ENCODE results near the gene GOLGA8J.

The GOLGA8J gene

DNA sequence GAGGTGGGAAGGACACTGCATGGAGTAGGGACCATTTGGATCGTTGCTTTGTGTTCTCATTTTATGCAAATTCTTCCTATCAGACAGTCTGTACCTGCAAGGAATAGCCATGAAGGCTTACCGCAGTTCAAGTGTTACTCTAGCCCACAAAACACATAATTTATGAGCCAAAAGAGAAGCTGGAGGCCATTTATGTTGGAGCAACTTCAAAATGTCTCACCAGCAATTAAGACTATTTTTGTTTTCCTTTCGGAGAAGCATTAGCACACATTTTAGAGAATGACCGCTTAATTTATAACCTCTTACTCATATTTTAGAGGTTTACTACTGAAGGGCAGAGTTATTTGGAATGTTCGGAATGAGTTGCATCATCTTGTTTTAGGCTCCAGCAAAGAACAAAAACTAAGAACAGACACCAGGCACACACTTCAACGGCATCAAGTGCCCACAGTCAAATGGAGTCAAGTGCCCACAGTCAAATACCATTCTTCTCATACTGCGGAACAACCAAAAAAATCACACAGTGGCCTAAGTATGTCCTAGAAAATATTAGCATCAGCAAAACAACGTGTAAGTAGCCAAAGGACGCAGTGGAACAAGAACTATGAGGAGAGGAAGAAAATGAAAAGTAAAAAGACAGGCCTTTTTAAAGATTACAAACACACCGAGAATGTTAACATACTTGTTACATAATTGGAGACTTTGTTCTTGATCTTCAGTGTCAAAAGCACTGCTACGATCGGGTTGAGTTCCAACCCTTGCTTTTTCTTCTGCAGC lies 17.5 kb upstream of the GOLGA8J start (continued):
- TF ChIP-seq, protein P1, sequence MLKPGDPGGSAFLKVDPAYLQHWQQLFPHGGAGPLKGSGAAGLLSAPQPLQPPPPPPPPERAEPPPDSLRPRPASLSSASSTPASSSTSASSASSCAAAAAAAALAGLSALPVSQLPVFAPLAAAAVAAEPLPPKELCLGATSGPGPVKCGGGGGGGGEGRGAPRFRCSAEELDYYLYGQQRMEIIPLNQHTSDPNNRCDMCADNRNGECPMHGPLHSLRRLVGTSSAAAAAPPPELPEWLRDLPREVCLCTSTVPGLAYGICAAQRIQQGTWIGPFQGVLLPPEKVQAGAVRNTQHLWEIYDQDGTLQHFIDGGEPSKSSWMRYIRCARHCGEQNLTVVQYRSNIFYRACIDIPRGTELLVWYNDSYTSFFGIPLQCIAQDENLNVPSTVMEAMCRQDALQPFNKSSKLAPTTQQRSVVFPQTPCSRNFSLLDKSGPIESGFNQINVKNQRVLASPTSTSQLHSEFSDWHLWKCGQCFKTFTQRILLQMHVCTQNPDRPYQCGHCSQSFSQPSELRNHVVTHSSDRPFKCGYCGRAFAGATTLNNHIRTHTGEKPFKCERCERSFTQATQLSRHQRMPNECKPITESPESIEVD (tag by site-specific recombination; IDR thresholded peaks at IDR 0.05) = peak; percentile 88
- TF ChIP-seq SCRT2 (tag by site-specific recombination; IDR thresholded peaks at IDR 0.05) (no peak), ZNF530 (tag by site-specific recombination; IDR thresholded peaks at IDR 0.05; ENCODE audit: low read depth) (no peak), ZBTB48 (tag by site-specific recombination; IDR thresholded peaks at IDR 0.05) (no peak), ZNF37A (tag by site-specific recombination; IDR thresholded peaks at IDR 0.05) (no peak), ZNF707 (tag by site-specific recombination; IDR thresholded peaks at IDR 0.05) (no peak), ZNF768 (tag by site-specific recombination; IDR thresholded peaks at IDR 0.05) (no peak), ZNF610 (tag by site-specific recombination; IDR thresholded peaks at IDR 0.05; ENCODE audit: borderline replicate concordance) (no peak), ZNF341 (tag by site-specific recombination; IDR thresholded peaks at IDR 0.05; ENCODE audit: low read depth) (no peak)
- TF ChIP-seq, protein P2, sequence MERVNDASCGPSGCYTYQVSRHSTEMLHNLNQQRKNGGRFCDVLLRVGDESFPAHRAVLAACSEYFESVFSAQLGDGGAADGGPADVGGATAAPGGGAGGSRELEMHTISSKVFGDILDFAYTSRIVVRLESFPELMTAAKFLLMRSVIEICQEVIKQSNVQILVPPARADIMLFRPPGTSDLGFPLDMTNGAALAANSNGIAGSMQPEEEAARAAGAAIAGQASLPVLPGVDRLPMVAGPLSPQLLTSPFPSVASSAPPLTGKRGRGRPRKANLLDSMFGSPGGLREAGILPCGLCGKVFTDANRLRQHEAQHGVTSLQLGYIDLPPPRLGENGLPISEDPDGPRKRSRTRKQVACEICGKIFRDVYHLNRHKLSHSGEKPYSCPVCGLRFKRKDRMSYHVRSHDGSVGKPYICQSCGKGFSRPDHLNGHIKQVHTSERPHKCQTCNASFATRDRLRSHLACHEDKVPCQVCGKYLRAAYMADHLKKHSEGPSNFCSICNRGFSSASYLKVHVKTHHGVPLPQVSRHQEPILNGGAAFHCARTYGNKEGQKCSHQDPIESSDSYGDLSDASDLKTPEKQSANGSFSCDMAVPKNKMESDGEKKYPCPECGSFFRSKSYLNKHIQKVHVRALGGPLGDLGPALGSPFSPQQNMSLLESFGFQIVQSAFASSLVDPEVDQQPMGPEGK (tag by site-specific recombination; IDR thresholded peaks at IDR 0.05) = no peak
- TF ChIP-seq, protein P3, sequence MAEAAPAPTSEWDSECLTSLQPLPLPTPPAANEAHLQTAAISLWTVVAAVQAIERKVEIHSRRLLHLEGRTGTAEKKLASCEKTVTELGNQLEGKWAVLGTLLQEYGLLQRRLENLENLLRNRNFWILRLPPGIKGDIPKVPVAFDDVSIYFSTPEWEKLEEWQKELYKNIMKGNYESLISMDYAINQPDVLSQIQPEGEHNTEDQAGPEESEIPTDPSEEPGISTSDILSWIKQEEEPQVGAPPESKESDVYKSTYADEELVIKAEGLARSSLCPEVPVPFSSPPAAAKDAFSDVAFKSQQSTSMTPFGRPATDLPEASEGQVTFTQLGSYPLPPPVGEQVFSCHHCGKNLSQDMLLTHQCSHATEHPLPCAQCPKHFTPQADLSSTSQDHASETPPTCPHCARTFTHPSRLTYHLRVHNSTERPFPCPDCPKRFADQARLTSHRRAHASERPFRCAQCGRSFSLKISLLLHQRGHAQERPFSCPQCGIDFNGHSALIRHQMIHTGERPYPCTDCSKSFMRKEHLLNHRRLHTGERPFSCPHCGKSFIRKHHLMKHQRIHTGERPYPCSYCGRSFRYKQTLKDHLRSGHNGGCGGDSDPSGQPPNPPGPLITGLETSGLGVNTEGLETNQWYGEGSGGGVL (tag by site-specific recombination; IDR thresholded peaks at IDR 0.05) = no peak

DNA sequence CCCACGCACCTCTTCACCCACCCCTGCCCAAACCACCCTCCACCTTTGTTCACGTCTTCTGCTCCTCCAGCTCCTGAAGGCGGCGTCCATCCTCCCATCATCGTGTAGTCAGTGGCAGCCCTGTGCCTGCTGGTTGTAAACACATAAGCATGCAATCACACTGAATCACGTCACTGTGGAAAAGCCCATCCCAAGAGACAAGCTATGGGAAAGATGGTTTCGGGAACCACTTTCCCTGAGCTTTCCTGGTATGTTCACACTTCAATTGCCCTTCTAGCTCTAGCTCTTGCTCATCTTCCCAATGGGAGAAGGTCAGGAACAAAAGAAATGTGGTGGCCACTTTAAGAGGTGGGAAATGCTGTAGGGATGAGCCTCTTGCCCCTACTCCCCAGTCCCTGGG lies 14.4 kb upstream of the GOLGA8J start:
- Histone ChIP-seq H3K36me3 (ENCODE audit: control insufficient read depth in 2 of 2, insufficient read depth in 1 of 2, low read length in 2 of 2) (no peaks in the 10 kb centered on the region), H3K4me1 (ENCODE audit: control insufficient read depth, insufficient read depth, low read length) (0 out of 2 replicates have a peak, but pooled peaks cover 3% of the 10 kb centered on the region), H3K9me3 (ENCODE audit: control insufficient read depth, insufficient read depth, low read depth, low read length) (no peaks in the 10 kb centered on the region), H3K27ac (ENCODE audit: extremely low read depth, low read depth, low read length) (no peak overlapping the region), H3K4me3 (ENCODE audit: low read depth, low read length) (no peak overlapping the region)
- POLR2A ChIA-PET = no interaction called here
- CTCF ChIA-PET = interaction anchor here (0.9 kb wide), 1 partner anchor 400 kb away, joined by 3 read pairs; no protein-coding TSS in a partner anchor
- no peak for TF ChIP-seq ZNF341 (tag by site-specific recombination; IDR thresholded peaks at IDR 0.05; ENCODE audit: low read depth)
- TF ChIP-seq MEIS1 (CRISPR knock-in tag; IDR thresholded peaks at IDR 0.05; ENCODE audit: borderline replicate concordance) = no peak
- TF ChIP-seq, protein P4, sequence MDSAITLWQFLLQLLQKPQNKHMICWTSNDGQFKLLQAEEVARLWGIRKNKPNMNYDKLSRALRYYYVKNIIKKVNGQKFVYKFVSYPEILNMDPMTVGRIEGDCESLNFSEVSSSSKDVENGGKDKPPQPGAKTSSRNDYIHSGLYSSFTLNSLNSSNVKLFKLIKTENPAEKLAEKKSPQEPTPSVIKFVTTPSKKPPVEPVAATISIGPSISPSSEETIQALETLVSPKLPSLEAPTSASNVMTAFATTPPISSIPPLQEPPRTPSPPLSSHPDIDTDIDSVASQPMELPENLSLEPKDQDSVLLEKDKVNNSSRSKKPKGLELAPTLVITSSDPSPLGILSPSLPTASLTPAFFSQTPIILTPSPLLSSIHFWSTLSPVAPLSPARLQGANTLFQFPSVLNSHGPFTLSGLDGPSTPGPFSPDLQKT (IDR thresholded peaks at IDR 0.05; ENCODE audit: borderline replicate concordance, low read depth, low read length) = no peak
- TF ChIP-seq, protein P5, sequence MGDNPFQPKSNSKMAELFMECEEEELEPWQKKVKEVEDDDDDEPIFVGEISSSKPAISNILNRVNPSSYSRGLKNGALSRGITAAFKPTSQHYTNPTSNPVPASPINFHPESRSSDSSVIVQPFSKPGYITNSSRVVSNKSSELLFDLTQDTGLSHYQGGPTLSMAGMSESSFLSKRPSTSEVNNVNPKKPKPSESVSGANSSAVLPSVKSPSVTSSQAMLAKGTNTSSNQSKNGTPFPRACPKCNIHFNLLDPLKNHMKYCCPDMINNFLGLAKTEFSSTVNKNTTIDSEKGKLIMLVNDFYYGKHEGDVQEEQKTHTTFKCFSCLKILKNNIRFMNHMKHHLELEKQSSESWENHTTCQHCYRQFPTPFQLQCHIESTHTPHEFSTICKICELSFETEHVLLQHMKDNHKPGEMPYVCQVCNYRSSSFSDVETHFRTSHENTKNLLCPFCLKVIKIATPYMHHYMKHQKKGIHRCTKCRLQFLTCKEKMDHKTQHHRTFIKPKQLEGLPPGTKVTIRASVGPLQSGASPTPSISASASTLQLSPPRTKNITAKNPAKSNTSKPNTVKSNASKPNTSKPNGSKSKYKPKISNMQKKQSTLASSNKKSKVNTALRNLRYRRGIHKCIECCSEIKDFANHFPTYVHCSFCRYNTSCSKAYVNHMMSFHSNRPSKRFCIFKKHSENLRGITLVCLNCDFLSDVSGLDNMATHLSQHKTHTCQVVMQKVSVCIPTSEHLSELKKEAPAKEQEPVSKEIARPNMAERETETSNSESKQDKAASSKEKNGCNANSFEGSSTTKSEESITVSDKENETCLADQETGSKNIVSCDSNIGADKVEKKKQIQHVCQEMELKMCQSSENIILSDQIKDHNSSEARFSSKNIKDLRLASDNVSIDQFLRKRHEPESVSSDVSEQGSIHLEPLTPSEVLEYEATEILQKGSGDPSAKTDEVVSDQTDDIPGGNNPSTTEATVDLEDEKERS (tag by site-specific recombination; IDR thresholded peaks at IDR 0.05) = no peak
- TF ChIP-seq ZNF211 (tag by site-specific recombination; IDR thresholded peaks at IDR 0.05; ENCODE audit: low read depth) = no peak
- no peak for TF ChIP-seq ZNF76 (tag by site-specific recombination; IDR thresholded peaks at IDR 0.05; ENCODE audit: borderline replicate concordance, low read depth)
- TF ChIP-seq, protein P6, sequence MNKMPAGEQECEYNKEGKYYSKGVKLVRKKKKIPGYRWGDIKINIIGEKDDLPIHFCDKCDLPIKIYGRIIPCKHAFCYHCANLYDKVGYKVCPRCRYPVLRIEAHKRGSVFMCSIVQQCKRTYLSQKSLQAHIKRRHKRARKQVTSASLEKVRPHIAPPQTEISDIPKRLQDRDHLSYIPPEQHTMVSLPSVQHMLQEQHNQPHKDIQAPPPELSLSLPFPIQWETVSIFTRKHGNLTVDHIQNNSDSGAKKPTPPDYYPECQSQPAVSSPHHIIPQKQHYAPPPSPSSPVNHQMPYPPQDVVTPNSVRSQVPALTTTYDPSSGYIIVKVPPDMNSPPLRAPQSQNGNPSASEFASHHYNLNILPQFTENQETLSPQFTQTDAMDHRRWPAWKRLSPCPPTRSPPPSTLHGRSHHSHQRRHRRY (tag by site-specific recombination; IDR thresholded peaks at IDR 0.05) = no peak
- no peak for TF ChIP-seq GLI2 (tag by site-specific recombination; IDR thresholded peaks at IDR 0.05; ENCODE audit: borderline replicate concordance, low read depth)
- TF ChIP-seq, protein P7, sequence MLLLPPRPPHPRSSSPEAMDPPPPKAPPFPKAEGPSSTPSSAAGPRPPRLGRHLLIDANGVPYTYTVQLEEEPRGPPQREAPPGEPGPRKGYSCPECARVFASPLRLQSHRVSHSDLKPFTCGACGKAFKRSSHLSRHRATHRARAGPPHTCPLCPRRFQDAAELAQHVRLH (tag by site-specific recombination; IDR thresholded peaks at IDR 0.05) = no peak
- no peak for TF ChIP-seq TRIM28 (IDR thresholded peaks at IDR 0.05; ENCODE audit: borderline replicate concordance, low read length)
- no peak for TF ChIP-seq ZNF561 (tag by site-specific recombination; IDR thresholded peaks at IDR 0.05; ENCODE audit: borderline replicate concordance)
- TF ChIP-seq ZNF138 (tag by site-specific recombination; IDR thresholded peaks at IDR 0.05; ENCODE audit: borderline replicate concordance) = no peak
- no peak for TF ChIP-seq MZF1 (tag by site-specific recombination; IDR thresholded peaks at IDR 0.05; ENCODE audit: borderline replicate concordance)
